GM19468 (cell line): ENCODE data around the gene PYGO1.

ENCODE experiments used
- ATAC-seq: cut with Tn5 transposase; IDR thresholded peaks from one replicate; pipeline ENCODE4 v1.9.1; 2021; ENCODE audit warnings: mild to moderate bottlenecking, moderate library complexity, moderate number of reproducible peaks; ENCODE audit not compliant: unreplicated experiment; ENCODE audit errors: extremely low read depth

Gene PYGO1

DNA sequence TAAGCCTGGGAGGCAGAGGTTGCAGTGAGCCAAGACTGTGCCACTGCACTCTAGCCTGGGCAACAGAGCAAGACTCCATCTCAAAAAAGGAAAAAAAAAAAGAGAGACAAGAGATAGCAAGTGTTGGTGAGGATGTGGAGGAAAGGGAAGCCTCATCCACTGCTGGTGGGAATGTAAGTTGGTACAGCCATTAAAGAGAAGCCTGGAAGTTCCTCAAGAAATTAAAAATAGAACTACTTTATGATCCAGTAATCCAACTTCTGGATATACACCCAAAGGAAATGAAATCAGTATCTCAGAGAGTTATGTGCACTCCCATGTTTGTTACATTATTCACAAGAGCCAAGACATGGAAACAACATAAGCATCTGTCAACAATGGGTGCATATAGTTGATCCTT, 14.9 kb downstream of the PYGO1 start:
- ATAC-seq: no peak

DNA sequence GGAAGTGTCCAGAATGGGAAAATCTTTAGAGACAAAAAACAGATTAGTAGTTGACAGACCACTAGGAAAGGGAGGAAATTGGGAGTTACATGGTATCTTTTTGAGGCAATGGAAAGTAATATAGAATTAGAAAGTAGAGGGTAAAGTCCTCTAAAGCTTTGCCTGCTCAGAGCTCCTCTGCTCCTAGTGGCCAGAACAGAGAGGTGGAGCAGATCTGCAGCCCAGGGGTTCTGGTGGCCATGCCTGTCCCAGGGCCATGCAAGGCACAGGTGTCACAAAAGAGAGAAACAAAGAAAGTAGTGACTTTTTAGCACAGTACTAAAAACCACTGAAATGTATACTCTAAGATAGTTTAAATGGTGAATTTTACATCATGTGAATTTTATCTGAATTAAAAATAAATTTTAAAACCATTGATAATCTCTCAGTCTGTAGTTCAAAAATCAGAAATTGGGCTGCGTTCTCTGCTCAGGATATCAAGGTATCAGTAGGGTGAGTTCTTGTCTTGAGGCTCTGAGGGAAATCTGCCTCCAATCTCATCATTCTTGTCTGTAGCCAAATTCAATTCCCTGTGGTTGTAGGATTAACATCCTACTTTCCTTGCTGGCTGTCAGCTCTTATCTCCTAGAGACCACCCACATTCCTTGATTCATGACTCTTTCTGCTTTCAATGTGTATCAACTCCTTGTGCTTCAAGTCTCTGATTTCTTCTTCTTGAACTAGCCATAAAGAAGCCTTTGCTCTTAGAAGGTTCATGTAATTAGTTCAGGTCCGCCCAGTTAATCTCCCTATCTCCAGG, 23.6 kb downstream of the PYGO1 start:
- no peak for ATAC-seq

DNA sequence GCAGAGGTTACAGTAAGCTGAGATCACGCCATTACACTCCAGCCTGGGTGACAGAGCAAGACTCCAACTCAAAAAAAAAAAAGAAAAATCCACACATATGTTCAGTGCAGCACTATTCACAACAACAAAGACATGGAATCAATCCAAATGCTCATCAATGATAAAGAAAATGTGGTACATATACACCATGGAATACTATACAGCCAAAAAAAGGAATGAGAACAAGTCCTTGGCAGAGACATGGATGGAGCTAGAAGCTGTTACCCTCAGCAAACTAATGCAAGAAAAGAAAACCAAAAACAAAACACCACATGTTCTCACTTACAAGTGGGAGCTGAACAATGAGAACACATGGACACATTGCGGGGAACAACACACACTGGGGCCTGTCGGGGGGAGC, 25.5 kb downstream of the PYGO1 start:
- no peak for ATAC-seq

DNA sequence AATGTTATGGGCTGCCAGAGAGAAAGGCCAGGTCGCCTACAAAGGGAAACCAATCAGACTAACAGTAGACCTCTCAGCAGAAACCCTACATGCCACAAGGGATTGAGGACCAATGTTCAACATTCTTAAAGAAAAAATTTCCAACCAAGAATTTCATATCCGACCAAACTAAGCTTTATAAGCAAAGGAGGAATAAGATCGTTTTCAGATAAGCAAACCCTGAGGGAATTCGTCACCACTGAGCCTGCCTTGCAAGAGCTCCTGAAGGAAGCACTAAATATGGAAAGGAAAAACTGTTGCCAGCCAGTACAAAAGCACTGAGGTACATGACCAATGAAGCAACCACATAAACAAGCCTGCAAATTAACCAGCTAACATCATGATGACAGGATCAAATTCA, 33.1 kb downstream of the PYGO1 start:
- no peak for ATAC-seq

DNA sequence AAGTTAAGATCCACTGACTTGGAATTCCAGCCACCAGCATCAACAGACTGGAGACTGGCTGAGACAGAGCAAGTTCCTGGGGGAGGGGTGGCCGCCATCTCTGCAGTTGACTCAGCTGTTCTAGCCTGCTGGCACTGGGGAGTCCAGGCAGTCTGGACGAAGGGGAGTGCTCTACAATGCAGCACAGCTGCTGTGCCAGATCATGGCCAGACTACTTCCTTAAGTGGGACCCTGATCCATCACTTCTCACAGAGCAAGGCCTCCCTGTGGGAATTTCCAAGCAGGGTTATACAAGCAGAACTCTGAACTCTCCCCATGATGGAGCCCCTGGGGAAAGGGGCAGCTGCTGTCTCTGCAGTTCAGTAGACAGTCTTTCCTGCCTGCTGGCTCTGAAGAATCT, 35.2 kb downstream of the PYGO1 start:
- ATAC-seq: no peak

DNA sequence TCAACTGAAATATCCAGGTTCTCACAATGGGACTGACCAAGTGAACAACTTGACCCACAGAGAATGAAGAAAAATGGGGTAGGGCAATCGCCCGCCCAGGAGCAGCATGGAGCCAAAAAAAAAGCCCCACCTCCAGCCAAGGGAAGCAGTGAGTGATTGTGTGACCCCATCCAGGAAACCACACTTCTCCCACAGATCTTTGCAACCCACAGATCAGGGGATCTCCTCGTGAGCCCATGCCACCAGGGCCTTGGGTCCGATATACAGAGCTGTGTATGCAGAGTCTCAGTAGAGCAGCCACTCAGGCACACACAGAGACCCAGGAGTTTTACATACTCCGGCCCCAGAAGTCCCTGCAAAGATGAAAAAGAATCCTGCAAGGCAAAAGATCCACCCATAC, 35.7 kb downstream of the PYGO1 start:
- no peak for ATAC-seq

DNA sequence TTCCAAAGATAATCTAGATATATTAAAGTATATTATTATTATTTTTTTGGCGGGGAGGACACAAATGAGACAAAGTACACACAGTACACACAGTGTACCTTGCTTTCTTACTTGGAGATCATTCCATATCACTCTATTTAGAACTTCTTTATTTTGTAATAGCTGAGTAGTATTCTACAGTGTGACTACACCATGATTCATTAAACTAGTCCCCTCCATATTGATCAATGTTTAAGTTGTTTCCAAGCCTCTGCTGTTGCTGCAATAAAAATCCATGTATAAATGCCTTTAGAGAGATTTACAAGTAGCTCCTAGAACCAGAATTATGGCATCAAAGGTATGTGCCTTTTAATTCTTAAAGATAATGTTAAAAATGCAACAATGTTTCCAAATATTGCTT, 38.8 kb downstream of the PYGO1 start:
- ATAC-seq: no peak

DNA sequence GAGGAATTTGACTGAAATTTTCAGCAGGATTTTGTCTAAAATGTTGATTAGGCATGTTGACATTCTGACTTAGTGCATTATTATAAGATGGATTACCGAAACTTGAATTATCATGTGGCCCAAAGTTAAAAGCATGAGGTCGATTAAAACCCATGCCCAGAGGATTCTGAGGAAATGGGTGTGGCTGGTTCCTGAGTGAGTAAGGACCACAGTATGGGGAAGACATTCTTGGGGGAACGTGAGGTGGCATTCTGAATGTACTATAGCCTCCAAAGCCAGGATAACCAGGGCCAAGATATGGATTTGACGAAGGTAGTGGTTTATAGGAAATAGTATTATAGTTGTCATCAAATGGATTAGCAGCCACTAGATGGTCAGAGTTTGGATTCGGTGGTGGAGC, 41.4 kb downstream of the PYGO1 start:
- ATAC-seq: no peak

DNA sequence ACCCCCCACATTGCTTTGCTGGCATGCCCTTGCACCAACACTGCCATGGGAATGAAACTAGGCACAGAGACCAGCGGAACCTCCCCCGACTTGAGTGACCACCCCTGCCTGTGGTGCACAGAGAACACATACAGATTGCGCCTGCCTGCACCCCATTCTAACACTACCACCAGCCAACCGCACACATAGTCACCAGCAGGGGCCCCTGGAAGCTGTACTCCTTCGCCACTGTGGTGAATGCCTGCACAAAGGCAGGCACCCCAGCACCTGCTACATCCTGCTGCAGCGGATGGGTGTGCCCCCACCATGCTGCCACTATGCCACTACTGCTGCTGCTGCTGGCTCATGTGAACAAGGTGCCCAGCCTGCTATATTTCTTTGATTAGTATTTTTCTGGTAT, 52.7 kb downstream of the PYGO1 start:
- no peak for ATAC-seq

DNA sequence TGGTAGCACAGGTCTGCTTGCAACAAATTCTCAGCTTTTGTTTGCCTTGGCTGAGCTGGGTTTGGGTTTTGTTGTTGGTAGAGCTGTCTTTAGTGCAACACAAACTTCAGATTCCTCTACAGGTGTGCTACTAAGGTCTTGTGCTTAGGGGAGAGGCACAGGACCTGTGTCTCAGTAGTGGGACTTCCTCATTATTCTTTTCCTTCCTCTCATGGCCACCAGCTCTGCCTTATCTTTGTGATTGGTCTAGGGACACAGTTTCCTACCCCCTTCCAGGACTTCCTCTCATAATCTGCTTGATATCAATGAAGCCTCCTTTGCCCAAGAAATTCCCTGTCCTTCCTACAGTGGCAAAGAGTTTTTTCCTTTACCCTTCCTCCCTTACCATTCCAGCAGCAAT, 55.2 kb downstream of the PYGO1 start:
- ATAC-seq: no peak

DNA sequence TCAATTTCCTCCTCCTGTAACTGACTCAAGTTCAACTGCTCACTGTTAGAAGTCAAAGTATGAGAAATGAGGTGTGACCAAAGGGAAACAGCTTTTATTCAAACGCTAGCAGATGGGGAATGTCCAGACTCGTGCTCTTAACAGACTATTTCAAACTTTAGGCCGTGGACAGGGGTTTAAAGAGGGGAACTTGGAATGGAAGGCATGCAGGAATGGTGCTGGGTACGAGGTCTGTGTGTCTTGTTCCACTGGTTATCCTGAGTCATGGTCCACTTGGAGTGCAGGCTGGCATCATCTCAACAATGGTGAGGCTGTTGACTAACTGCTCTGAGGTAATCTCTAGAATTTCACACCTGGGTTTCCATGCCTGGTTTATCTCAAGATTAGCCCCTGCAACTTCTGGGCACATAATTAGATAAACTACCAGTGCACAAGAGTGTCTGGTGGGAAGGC, 57.3 kb downstream of the PYGO1 start:
- no peak for ATAC-seq

DNA sequence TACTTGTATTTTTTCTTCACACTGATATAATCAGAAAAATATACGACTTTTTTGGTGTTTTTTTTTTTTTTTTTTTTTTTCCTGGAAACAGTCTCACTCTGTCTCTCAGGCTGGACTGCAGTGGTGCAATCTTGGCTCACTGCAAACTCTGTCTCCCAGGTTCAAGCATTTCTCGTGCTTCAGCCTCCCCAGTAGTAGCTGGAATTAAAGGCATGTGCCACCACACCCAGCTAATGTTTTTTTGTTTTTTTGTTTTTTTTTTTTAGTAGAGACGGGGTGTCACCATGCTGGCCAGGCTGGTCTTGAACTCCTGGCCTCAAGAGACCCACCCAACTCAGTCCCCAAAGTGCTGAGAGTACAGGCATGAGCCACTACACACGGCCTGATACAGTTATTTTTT, 59.3 kb downstream of the PYGO1 start:
- no peak for ATAC-seq

DNA sequence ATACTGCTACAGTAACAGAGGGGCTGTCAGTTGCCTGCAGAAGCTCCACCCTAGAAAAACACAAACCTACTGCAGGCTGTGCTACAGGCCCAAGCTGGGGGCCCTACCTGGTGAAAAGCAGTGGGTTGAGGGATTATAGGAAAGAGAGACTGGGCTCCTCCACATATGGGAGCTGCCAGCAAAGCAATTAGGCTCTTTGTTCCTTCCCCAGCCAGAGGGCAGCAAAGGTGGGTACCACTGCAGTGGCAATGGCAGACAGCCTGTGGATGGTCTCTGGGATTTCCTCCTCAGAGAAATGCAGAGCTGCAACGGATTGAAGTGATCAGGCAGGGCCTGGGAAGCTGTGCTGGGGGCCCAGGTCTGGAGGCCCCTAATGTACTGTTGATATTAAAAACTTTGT, 61.0 kb downstream of the PYGO1 start:
- ATAC-seq: no peak

DNA sequence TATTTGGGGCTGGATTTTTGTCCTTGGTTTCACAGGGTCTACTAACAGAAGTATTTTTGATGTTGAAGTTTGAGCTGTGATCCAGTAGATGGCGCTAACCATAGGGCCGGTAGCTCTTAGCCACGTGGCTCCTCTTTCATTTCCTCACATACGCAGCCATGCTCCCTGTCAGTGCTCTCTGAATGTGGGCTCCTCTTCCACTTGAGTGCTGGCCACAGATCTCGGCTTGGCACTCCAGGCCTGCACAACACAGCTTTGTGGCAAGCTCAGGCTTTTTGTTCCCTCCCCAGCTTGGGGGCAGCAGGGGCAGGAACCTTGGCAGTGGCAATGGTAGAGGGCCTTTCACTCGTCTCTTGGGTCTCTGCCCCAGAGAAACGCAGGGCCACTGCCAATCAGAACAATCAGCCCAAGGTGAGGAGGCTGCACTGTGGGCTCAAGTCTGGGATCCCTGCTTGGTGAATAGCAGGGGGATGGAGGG, 61.5 kb downstream of the PYGO1 start:
- no peak for ATAC-seq

DNA sequence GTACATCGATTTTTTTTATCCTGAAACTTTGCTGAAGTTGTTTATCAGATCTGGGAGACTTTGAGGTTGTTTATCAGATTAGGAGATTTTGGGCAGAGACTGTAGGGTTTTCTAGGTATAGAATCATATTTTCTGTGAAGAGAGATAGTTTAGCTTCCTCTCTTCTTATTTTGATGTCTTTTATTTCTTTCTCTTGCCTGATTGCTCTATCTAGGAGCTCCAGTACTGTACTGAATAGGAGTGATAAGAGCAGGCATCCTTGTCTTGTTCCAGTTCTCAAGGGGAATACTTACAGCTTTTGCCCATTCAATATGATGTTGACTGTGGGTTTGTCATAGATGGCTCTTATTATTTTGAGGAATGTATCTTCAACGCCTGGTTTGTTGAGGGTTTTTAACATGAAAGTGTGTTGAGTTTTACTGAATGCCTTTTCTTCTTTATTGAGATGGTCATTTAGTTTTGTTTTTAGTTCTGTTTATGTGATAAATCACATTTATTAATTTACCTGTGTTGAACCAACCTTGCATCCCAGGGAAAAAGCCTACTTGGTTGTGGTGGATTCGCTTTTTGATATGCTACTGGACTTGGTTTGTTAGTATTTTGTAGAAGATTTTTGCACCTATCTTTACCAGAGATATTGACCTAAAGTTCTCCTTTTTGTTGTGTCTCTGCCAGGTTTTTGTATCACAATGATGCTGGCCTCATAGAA, 65.2 kb downstream of the PYGO1 start:
- no peak for ATAC-seq

DNA sequence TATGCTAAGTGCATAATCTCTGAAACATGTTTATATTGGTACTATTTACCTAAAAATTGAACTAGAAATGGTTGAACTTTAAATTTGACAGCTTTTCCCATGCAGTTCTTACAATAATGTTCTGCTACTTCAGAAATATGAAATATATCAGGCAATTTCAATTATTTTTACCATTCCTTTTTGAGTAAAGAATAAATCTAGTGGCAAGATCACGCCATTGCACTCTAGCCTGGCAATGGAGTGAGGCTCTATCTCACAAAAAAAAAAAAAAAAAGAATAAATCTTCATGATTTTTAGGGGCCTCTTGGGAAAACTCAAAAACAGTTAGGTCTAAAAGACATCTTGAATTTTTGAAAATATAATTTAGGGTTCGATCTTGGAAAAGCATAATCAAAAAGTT, 69.5 kb downstream of the PYGO1 start:
- ATAC-seq: no peak

DNA sequence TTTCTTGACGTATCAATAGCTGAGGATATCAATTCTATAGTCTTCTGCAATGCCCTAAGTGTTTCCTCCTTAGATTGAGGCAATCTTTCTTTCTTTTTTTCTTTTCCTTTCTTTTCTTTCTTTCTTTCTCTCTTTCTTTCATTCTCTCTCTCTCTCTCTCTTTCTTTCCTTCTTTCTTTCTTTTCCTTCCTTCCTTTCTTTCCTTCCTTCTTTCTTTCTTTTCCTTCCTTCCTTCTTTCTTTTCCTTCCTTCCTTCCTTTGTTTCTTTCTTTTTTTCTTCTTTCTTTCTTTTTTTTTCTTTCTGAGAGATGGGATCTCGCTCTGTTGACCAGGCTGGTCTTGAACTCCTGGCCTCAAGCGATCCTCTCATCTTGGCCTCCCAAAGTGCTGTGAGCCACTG, 70.1 kb downstream of the PYGO1 start:
- no peak for ATAC-seq

DNA sequence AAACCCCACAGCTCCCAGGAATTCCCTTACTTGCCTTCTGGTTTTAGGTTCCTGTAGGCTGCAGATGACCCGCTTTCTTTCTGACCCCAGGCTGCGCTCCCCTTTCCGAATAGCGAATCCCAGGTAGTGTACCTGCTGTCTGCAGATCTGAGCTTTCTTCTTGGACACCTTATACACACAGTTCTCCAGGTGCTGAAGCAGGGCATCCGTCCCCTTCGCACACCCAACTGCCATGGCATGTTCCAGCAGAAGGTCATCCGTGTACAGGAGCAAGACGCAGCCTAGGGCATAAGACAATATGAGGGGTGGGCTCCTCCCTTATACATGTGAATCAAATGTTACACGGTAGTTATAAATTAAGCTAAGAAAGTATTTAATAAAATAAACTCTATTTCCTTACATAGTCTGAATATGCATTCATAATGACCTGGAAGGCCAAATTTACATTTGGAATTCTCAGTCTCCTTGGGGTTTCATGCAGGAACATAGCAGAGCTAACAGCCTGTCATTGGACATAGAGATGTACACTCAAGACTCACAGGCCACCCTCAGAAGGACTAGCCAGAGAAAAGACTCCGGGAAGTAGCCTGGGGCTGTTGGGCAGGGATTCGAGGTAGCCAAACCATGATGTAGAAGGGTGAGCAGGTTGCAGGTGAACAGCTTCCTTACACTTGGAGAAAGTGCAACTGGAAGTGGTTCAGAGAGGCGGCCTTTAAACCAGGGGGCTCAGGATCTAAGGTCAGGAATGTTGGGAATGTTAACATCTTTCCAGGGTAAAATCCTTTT, 72.0 kb downstream of the PYGO1 start:
- ATAC-seq: no peak

DNA sequence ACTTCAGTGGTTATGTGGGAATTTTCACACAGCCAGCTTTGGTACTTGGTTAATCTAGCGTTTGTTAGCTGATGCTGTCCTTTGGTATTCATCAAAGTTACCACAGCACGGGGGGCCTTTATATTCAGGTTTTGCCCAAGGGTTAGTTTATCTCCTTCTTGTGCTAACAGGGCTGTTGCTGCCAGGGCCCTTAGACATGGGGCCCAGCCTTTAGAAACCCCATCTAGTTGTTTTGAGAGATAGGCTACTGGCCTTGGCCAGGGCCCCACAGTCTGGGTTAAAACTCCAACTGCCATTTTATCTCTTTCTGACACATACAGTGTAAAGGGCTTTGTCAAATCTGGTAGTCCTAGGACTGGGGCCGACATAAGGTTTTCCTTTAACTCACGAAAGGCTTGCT, 72.7 kb downstream of the PYGO1 start:
- ATAC-seq: no peak

DNA sequence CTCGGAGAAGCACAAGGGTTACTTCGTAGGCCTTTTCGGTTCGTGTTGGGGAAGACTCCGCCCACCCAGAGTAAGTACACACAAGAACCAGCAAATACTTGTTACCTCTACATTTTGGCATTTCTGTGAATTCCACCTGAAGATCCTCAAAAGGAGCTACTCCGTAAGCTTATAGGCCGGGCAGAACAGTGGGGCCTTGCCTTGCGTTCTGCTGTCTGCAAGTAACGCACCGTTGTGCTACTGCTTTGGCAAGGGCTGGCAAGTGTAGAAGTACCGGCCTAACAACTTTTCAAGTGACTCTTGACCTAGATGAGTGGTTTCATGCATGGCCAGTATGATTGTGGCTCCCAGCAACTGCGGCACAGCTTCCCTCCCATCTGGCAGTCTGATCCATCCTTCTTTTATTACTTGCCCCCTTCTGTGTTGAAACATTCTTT, 73.7 kb downstream of the PYGO1 start:
- no peak for ATAC-seq
